ENCODE data around the gene PTGS1. TPM values are rescaled to one million over a fixed set of nuclear protein-coding genes. Genes with fewer than 3 reads are reported as not detected.

PTGS1 gene
- total and polyA plus RNA-seq, 9 of the 15 experiments (the other 6 are each of a cell fraction or from before 2014, with no cell fraction given) = 3.4 to 12.9 (median 5.3) TPM

DNA sequence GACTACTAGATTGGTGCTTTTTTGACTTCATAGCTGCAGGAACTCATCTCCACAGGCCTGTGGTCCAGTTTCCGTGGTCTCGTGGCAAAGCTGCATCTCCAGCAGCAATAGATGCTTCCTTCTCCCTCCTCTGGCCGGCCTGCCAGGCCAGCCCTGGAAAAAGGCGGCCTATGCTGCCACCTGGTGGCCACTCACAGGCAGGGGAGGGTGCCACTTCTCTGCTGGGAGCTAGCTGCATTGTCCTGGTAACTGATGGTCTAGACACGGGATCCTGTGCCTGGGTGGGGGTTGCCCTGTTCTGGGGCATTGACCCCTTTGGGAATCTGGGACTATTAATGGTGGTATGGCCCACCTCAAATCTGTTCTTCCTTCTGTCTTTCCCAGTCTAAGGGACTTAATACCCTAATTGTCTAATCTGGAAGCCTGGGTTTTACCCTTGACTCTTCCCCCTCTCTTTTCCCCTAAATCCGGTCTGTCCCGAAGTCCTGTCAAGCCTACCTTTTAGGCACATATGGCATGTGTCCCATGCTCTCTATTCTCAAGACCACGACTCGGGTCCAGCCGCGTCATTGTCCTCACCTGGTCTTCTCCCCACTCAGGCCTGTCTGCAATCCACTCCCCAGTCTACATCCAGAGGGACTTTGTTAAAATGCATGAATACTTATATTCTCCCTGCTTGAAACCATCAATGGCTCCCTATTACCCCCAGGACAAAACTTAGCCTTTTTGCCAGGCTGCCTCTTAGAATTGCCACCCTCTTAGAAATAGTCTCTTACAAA lies 20.1 kb upstream of the PTGS1 start (continued):
- TF ChIP-seq, protein P1, sequence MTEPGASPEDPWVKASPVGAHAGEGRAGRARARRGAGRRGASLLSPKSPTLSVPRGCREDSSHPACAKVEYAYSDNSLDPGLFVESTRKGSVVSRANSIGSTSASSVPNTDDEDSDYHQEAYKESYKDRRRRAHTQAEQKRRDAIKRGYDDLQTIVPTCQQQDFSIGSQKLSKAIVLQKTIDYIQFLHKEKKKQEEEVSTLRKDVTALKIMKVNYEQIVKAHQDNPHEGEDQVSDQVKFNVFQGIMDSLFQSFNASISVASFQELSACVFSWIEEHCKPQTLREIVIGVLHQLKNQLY (CRISPR knock-in tag; conservative IDR thresholded peaks at IDR 0.05) = no peak
- TF ChIP-seq MNT (conservative IDR thresholded peaks at IDR 0.05) = no peak

- Histone ChIP-seq H3K27me3 (ENCODE audit: control insufficient read depth in 2 of 2, insufficient read depth in 2 of 2, low read length in 2 of 2) (no peaks in the 10 kb centered on the region; a peak in 1 of 5 replicates), H3K4me3 (no peak overlapping the region), H4K20me1 (replicated peaks; ENCODE audit: control insufficient read depth, insufficient read depth, low read length) (no peaks in the 10 kb centered on the region; the same call in 1 of the 2 replicates), H2AFZ (ENCODE audit: low read depth, low read length) (no peak overlapping the region), H3K9me1 (ENCODE audit: control insufficient read depth, insufficient read depth, low read length) (no peaks in the 10 kb centered on the region), H3K4me2 (ENCODE audit: insufficient read depth, low read length) (no peak overlapping the region), H3K27ac (ENCODE audit: extremely low read depth, low read depth, low read length) (no peak overlapping the region), H3K79me2 (ENCODE audit: control insufficient read depth, insufficient read depth, low read length) (no peaks in the 10 kb centered on the region), H3K9ac (ENCODE audit: insufficient read depth in 1 of 2, low read depth in 2 of 2, low read length in 2 of 2) (no peak overlapping the region), H3K4me1 (replicated peaks in 1 of 2; ENCODE audit: control insufficient read depth in 2 of 2, insufficient read depth in 2 of 2, low read length in 2 of 2) (no peaks in the 10 kb centered on the region), H3K36me3 (ENCODE audit: control insufficient read depth, insufficient read depth, low read length) (no peaks in the 10 kb centered on the region), H3K9me3 (replicated peaks; ENCODE audit: control insufficient read depth, insufficient read depth, low read depth, low read length) (no peaks in the 10 kb centered on the region; the same call in 1 of the 2 replicates)
- DNase-seq (ENCODE audit: extremely low read depth in 1 of 4, low spot score in 3 of 4) (no peak), FAIRE-seq (no peak), ATAC-seq (no peak)
- intact Hi-C loops (cut with micrococcal nuclease) (no loop called here), in situ Hi-C loops (cut with MboI) (loop anchor here (5.0 kb wide), 2 partner anchors 98 to 232 kb away; no protein-coding TSS in a partner anchor)
- ChIA-PET CTCF (ENCODE audit: low intra/inter-chr PET ratio) (no interaction called here), POLR2A (interaction anchor here (0.6 to 0.9 kb wide), 2 partner anchors 8 to 221 kb away, joined by 3 to 4 read pairs; no protein-coding TSS in a partner anchor)
- no peak for TF ChIP-seq ZNF277 (CRISPR knock-in tag; IDR thresholded peaks at IDR 0.05; ENCODE audit: borderline replicate concordance)
- no TSS peak for BruUV-seq (replicated peaks)
- 22% methylated on average over 7 of the region's 8 CpGs for WGBS (ENCODE audit: insufficient coverage, low coverage, missing lambda C conversion rate)
Measured at GRCh38 chr9:122354536-122355199, 16.2 kb upstream of the PTGS1 start.
